ENCODE results near the gene ZNF79.
A peak's percentile ranks its signal among the peaks of the same experiment; 100 is the strongest.

GRCh38 chr9:127418037-127418471 is 6.1 kb upstream of the ZNF79 start:
- TF ChIP-seq, protein P1, sequence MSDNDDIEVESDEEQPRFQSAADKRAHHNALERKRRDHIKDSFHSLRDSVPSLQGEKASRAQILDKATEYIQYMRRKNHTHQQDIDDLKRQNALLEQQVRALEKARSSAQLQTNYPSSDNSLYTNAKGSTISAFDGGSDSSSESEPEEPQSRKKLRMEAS (IDR thresholded peaks at IDR 0.05) = no peak
- TF ChIP-seq CEBPB (IDR thresholded peaks at IDR 0.05) (no peak), TAF1 (IDR thresholded peaks at IDR 0.05; ENCODE audit: low read depth) (no peak), YY1 (IDR thresholded peaks at IDR 0.05; ENCODE audit: low read depth) (no peak), EP300 (IDR thresholded peaks at IDR 0.05; ENCODE audit: borderline replicate concordance) (no peak), RAD21 (IDR thresholded peaks at IDR 0.05; ENCODE audit: low read depth) (peak; percentile 50; the same call in 1 of the 2 replicates), EGR1 (IDR thresholded peaks at IDR 0.05) (no peak), NFIC (IDR thresholded peaks at IDR 0.05) (no peak), CREB1 (IDR thresholded peaks at IDR 0.05; ENCODE audit: low read depth) (no peak), TCF12 (IDR thresholded peaks at IDR 0.05; ENCODE audit: low read depth) (no peak)
- TF ChIP-seq, protein P2, sequence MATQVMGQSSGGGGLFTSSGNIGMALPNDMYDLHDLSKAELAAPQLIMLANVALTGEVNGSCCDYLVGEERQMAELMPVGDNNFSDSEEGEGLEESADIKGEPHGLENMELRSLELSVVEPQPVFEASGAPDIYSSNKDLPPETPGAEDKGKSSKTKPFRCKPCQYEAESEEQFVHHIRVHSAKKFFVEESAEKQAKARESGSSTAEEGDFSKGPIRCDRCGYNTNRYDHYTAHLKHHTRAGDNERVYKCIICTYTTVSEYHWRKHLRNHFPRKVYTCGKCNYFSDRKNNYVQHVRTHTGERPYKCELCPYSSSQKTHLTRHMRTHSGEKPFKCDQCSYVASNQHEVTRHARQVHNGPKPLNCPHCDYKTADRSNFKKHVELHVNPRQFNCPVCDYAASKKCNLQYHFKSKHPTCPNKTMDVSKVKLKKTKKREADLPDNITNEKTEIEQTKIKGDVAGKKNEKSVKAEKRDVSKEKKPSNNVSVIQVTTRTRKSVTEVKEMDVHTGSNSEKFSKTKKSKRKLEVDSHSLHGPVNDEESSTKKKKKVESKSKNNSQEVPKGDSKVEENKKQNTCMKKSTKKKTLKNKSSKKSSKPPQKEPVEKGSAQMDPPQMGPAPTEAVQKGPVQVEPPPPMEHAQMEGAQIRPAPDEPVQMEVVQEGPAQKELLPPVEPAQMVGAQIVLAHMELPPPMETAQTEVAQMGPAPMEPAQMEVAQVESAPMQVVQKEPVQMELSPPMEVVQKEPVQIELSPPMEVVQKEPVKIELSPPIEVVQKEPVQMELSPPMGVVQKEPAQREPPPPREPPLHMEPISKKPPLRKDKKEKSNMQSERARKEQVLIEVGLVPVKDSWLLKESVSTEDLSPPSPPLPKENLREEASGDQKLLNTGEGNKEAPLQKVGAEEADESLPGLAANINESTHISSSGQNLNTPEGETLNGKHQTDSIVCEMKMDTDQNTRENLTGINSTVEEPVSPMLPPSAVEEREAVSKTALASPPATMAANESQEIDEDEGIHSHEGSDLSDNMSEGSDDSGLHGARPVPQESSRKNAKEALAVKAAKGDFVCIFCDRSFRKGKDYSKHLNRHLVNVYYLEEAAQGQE (IDR thresholded peaks at IDR 0.05; ENCODE audit: low read depth) = no peak

Measured in Ishikawa (cell line).